Tibial nerve (tissue), 4 donors: ENCODE data around the gene GAGE2A. TPM values are rescaled to one million over a fixed set of nuclear protein-coding genes. Genes with fewer than 3 reads are reported as not detected.
"Not testable (repeated sequence)": the region's sequence is repeated elsewhere in the genome, so short reads cannot be mapped to it uniquely, and the experiment has no call there.

Experiments
- DNase-seq, 2 donors: peaks; one replicate each; pipeline ENCODE4 v3.0.0-alpha.2; 2019; ENCODE audit warnings: low spot score in 2 of 2
- H3K27ac ChIP-seq, 4 donors: fragments of 200-600 bp; sonication (generic) in 3 of 4; one replicate each; pipeline ENCODE4 v1.5.1; 2017 to 2019; ENCODE audit warnings: mild to moderate bottlenecking in 1 of 4
- H3K27me3 ChIP-seq, 2 donors: fragments of 200-600 bp; sonication (generic) in 1 of 2; one replicate each; pipeline versions ENCODE4 v1.5.1 to v1.6.0; 2017 to 2019
- H3K36me3 ChIP-seq, 3 donors: fragments of 200-600 bp; sonication (generic); one replicate each; pipeline ENCODE4 v1.5.1; 2018 to 2019
- H3K4me1 ChIP-seq, 4 donors: fragments of 200-600 bp; sonication (generic) in 3 of 4; one replicate each; pipeline ENCODE4 v1.5.1; 2017 to 2019
- H3K4me3 ChIP-seq, 4 donors: fragments of 200-600 bp; sonication (generic) in 3 of 4; one replicate each; pipeline ENCODE4 v1.5.1; 2017 to 2019; ENCODE audit warnings: mild to moderate bottlenecking in 1 of 4, moderate library complexity in 1 of 4
- H3K9me3 ChIP-seq, 4 donors: fragments of 200-600 bp; sonication (generic) in 3 of 4; one replicate each; pipeline ENCODE4 v1.5.1; 2017 to 2019
- WGBS, 2 donors: methylation state at CpG; one replicate each; pipeline ENCODE4 v1.1.5; 2018; 5-methylcytosine and 5-hydroxymethylcytosine counted together
- total RNA-seq, 4 donors: library from RNA; depleted of rRNA; stranded (reverse); fragments of >200 nt; gene quantifications; one replicate each; pipeline ENCODE4 v1.1.0, GENCODE V29; 2016

GAGE2A gene, protein sequence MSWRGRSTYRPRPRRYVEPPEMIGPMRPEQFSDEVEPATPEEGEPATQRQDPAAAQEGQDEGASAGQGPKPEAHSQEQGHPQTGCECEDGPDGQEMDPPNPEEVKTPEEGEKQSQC
- total RNA-seq: not detected

DNA sequence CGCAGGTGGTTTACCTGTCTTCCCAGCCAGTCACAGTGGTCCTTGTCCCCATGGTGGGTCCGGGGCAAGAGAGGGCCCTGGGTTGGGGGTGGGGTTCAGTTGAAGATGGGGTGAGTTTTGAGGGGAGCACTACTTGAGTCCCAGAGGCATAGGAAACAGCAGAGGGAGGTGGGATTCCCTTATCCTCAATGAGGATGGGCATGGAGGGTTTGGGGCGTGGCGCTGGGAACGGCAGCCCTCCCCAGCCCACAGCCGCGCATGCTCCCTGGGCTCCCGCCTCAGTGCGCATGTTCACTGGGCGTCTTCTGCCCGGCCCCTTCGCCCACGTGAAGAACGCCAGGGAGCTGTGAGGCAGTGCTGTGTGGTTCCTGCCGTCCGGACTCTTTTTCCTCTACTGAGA lies at the start of gene GAGE2A:
Gene GAGE2A, plus strand, starts transcription at position 301 of the 400 bp plus-strand sequence. CDS start 1,155 bp downstream, outside the sequence.
- H3K27me3 ChIP-seq, DNase-seq, H3K9me3 ChIP-seq, H3K36me3 ChIP-seq, H3K4me1 ChIP-seq, H3K4me3 ChIP-seq, H3K27ac ChIP-seq: not testable (repeated sequence)
- no CpG with 5 or more reads among the region's 16 CpGs for WGBS, 2 donors

DNA sequence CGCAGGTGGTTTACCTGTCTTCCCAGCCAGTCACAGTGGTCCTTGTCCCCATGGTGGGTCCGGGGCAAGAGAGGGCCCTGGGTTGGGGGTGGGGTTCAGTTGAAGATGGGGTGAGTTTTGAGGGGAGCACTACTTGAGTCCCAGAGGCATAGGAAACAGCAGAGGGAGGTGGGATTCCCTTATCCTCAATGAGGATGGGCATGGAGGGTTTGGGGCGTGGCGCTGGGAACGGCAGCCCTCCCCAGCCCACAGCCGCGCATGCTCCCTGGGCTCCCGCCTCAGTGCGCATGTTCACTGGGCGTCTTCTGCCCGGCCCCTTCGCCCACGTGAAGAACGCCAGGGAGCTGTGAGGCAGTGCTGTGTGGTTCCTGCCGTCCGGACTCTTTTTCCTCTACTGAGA lies 47.9 kb upstream of the GAGE2A start, which contains the start of gene GAGE12D:
Gene GAGE12D, plus strand, starts transcription at position 301 of the 400 bp plus-strand sequence. CDS start 1,155 bp downstream, outside the sequence.
- WGBS, 2 donors: no CpG with 5 or more reads among the region's 16 CpGs
- not testable (repeated sequence) for H3K4me3 ChIP-seq, H3K9me3 ChIP-seq

DNA sequence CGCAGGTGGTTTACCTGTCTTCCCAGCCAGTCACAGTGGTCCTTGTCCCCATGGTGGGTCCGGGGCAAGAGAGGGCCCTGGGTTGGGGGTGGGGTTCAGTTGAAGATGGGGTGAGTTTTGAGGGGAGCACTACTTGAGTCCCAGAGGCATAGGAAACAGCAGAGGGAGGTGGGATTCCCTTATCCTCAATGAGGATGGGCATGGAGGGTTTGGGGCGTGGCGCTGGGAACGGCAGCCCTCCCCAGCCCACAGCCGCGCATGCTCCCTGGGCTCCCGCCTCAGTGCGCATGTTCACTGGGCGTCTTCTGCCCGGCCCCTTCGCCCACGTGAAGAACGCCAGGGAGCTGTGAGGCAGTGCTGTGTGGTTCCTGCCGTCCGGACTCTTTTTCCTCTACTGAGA lies 38.3 kb upstream of the GAGE2A start, which contains the start of gene GAGE12E:
Gene GAGE12E, plus strand, starts transcription at position 301 of the 400 bp plus-strand sequence. CDS start 1,155 bp downstream, outside the sequence.
- H3K4me3 ChIP-seq, H3K27me3 ChIP-seq, H3K4me1 ChIP-seq, H3K36me3 ChIP-seq, H3K27ac ChIP-seq, H3K9me3 ChIP-seq, DNase-seq: not testable (repeated sequence)
- WGBS, 2 donors: no CpG with 5 or more reads among the region's 16 CpGs

More for the DNA sequence above, 47.9 kb upstream of the GAGE2A start, which contains the start of gene GAGE12D:
- H3K36me3 ChIP-seq, H3K27me3 ChIP-seq, H3K27ac ChIP-seq, DNase-seq, H3K4me1 ChIP-seq: not testable (repeated sequence)

DNA sequence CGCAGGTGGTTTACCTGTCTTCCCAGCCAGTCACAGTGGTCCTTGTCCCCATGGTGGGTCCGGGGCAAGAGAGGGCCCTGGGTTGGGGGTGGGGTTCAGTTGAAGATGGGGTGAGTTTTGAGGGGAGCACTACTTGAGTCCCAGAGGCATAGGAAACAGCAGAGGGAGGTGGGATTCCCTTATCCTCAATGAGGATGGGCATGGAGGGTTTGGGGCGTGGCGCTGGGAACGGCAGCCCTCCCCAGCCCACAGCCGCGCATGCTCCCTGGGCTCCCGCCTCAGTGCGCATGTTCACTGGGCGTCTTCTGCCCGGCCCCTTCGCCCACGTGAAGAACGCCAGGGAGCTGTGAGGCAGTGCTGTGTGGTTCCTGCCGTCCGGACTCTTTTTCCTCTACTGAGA lies 28.8 kb upstream of the GAGE2A start, which contains the start of gene GAGE12F:
Gene GAGE12F, plus strand, starts transcription at position 301 of the 400 bp plus-strand sequence. CDS start 1,155 bp downstream, outside the sequence.
- H3K4me3 ChIP-seq, H3K27me3 ChIP-seq, H3K27ac ChIP-seq, H3K36me3 ChIP-seq, H3K4me1 ChIP-seq, DNase-seq, H3K9me3 ChIP-seq: not testable (repeated sequence)
- no CpG with 5 or more reads among the region's 16 CpGs for WGBS, 2 donors

DNA sequence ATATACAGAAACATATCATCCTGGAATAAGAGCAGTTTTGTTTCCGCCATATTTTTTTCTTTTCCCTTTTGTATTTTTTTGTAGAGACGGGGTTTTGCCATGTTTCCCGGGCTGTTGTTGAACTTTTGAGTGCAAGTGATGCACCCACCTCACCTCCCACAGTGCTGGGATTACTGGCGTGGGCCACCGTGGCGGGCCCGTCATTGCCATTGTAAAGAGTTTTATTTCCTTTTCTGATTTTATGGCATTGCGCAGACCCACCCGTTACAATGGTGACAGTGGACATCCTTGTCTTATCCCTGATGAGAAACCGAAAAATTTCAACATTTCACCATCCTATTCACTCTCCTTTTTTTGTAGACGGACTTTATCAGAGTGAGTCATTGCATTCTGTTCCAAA lies 20.6 kb upstream of the GAGE2A start:
- not testable (repeated sequence) for H3K36me3 ChIP-seq, H3K9me3 ChIP-seq, H3K4me3 ChIP-seq, H3K27me3 ChIP-seq, H3K27ac ChIP-seq, H3K4me1 ChIP-seq, DNase-seq
- no CpG with 5 or more reads among the region's 11 CpGs for WGBS, 2 donors

DNA sequence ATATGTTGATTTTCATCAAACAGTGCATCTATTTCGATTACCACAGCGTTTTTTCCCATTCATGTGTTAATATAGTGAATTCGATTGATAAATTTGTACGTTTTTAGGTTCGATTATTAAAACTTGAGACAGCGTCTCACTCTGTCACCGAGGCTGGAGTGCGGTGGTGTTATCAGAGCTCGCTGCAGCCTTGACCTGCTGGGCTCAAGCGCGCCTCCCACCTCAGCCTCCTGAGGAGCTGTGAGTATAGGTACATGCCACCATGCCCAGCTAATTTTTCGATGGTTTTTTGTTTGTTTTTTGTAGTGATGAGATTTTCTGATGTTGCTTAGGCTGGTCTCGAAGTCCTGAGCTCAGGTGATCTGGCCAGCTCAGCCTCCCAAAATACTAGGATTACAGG lies 20.1 kb upstream of the GAGE2A start:
- H3K9me3 ChIP-seq, H3K36me3 ChIP-seq, H3K27me3 ChIP-seq, H3K27ac ChIP-seq, H3K4me3 ChIP-seq, H3K4me1 ChIP-seq, DNase-seq: not testable (repeated sequence)
- 98% methylated on average over 8 of the region's 13 CpGs; no CpG with 5 or more reads in 1 of the 2 donors for WGBS, 2 donors

DNA sequence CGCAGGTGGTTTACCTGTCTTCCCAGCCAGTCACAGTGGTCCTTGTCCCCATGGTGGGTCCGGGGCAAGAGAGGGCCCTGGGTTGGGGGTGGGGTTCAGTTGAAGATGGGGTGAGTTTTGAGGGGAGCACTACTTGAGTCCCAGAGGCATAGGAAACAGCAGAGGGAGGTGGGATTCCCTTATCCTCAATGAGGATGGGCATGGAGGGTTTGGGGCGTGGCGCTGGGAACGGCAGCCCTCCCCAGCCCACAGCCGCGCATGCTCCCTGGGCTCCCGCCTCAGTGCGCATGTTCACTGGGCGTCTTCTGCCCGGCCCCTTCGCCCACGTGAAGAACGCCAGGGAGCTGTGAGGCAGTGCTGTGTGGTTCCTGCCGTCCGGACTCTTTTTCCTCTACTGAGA lies 19.2 kb upstream of the GAGE2A start, which contains the start of gene GAGE12G:
Gene GAGE12G, plus strand, starts transcription at position 301 of the 400 bp plus-strand sequence. CDS start 1,155 bp downstream, outside the sequence.
- DNase-seq, H3K27ac ChIP-seq, H3K36me3 ChIP-seq, H3K27me3 ChIP-seq, H3K9me3 ChIP-seq, H3K4me1 ChIP-seq, H3K4me3 ChIP-seq: not testable (repeated sequence)
- no CpG with 5 or more reads among the region's 16 CpGs for WGBS, 2 donors

DNA sequence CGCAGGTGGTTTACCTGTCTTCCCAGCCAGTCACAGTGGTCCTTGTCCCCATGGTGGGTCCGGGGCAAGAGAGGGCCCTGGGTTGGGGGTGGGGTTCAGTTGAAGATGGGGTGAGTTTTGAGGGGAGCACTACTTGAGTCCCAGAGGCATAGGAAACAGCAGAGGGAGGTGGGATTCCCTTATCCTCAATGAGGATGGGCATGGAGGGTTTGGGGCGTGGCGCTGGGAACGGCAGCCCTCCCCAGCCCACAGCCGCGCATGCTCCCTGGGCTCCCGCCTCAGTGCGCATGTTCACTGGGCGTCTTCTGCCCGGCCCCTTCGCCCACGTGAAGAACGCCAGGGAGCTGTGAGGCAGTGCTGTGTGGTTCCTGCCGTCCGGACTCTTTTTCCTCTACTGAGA lies 9.6 kb upstream of the GAGE2A start, which contains the start of gene GAGE12H:
Gene GAGE12H, plus strand, starts transcription at position 301 of the 400 bp plus-strand sequence. CDS start 1,155 bp downstream, outside the sequence.
- WGBS, 2 donors: no CpG with 5 or more reads among the region's 16 CpGs
- not testable (repeated sequence) for H3K27ac ChIP-seq, H3K27me3 ChIP-seq

DNA sequence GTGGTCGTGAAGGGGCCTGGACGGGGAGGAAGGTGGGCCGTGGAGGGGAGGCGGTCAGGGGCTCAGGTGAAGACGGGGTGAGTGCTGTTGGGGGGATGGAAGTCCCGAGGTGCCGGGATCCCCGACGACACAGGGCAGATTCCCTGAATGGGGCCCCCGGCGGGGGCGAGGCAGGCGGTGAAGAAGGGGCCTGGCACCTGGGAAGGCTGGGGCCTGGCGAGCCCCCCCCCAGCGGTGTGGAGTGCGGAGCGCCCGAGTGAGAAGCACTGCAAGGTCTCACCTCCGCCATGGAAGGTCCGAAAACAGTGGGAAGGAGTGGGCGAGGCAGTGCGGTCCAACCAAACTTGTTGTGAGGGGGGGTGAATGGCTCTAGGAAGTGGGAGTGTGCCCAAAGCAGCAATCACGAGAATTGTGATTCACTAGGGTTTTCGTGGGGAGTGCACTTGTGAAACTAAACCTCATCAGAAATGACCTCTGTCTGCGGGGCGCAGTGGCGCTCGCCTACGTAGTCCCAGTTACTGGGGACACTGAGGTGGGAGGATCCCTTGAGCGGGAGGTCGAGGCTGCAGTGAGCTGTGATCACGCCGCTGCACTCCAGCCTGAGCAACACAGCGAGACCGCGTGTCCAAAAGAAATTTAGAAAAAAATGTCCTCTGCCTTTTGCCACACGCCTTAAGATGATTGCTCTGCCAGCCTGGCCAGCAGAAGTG lies 628 bp downstream of the GAGE2A start:
- H3K4me3 ChIP-seq, H3K9me3 ChIP-seq, H3K27ac ChIP-seq, H3K27me3 ChIP-seq, H3K36me3 ChIP-seq, H3K4me1 ChIP-seq, DNase-seq: not testable (repeated sequence)
- WGBS, 2 donors: 91 to 93% methylated on average over 23 to 33 of the region's 37 CpGs

More for the DNA sequence above, 9.6 kb upstream of the GAGE2A start, which contains the start of gene GAGE12H:
- not testable (repeated sequence) for H3K4me3 ChIP-seq, H3K36me3 ChIP-seq, H3K4me1 ChIP-seq, DNase-seq, H3K9me3 ChIP-seq

DNA sequence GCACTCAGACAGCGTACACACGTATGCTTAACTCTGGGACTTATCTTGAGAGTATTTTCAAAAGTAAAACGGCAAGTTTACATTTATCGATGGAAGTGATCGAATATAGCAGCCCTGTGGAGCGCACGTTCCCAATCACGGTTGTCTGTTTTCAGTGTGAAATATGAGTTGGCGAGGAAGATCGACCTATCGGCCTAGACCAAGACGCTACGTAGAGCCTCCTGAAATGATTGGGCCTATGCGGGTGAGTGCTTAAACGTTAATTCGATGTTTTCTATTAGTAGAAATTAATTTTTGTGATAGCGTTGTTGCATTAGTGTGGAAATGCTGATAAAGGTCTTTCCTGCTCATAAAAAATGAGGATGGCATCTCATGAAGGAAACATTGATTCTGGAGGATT lies 1.2 kb downstream of the GAGE2A start:
- H3K27me3 ChIP-seq, H3K4me3 ChIP-seq, H3K9me3 ChIP-seq, H3K4me1 ChIP-seq, H3K36me3 ChIP-seq, DNase-seq, H3K27ac ChIP-seq: not testable (repeated sequence)
- 87 to 94% methylated on average over 15 of the region's 17 CpGs for WGBS, 2 donors

DNA sequence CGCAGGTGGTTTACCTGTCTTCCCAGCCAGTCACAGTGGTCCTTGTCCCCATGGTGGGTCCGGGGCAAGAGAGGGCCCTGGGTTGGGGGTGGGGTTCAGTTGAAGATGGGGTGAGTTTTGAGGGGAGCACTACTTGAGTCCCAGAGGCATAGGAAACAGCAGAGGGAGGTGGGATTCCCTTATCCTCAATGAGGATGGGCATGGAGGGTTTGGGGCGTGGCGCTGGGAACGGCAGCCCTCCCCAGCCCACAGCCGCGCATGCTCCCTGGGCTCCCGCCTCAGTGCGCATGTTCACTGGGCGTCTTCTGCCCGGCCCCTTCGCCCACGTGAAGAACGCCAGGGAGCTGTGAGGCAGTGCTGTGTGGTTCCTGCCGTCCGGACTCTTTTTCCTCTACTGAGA lies 9.4 kb downstream of the GAGE2A start, which contains the start of gene GAGE1:
Gene GAGE1, plus strand, starts transcription at position 301 of the 400 bp plus-strand sequence. CDS start 1,155 bp downstream, outside the sequence.
- H3K27ac ChIP-seq, H3K4me3 ChIP-seq, H3K36me3 ChIP-seq, H3K4me1 ChIP-seq, DNase-seq, H3K27me3 ChIP-seq, H3K9me3 ChIP-seq: not testable (repeated sequence)
- no CpG with 5 or more reads among the region's 16 CpGs for WGBS, 2 donors
